Nephron (organoid): ENCODE data around the gene BRINP2.

Experiments
- H3K27ac Mint-ChIP-seq, 3 experiments: 2 replicates each; pipeline ENCODE4 v1.8.0; 2020; ENCODE audit warnings: mixed read lengths in 3 of 3, mild to moderate bottlenecking in 2 of 3, moderate library complexity in 1 of 3
- H3K27me3 Mint-ChIP-seq: 2 replicates; pipeline ENCODE4 v1.8.0; 2021; ENCODE audit warnings: low read depth, mild to moderate bottlenecking, moderate library complexity, mixed read lengths
- H3K36me3 Mint-ChIP-seq: 2 replicates; pipeline ENCODE4 v1.8.0; 2020; ENCODE audit warnings: low read depth, mixed read lengths
- H3K4me1 Mint-ChIP-seq: 2 replicates; pipeline ENCODE4 v1.8.0; 2020; ENCODE audit warnings: mixed read lengths
- H3K4me3 Mint-ChIP-seq, 3 experiments: 2 replicates each; pipeline ENCODE4 v1.8.0; 2020; ENCODE audit warnings: mild to moderate bottlenecking in 3 of 3, mixed read lengths in 3 of 3, moderate library complexity in 2 of 3
- H3K9me3 Mint-ChIP-seq: 2 replicates; pipeline ENCODE4 v1.8.0; 2020; ENCODE audit warnings: mixed read lengths
- TF ChIP-seq, protein P1 (sequence below), 3 experiments: fragments of 200-600 bp; sonication (generic); IDR thresholded peaks; one replicate each; pipeline ENCODE4 v1.5.0; 2021; ENCODE audit warnings: antibody characterized with exemption in 3 of 3; ENCODE audit not compliant: unreplicated experiment in 3 of 3

The BRINP2 gene

DNA sequence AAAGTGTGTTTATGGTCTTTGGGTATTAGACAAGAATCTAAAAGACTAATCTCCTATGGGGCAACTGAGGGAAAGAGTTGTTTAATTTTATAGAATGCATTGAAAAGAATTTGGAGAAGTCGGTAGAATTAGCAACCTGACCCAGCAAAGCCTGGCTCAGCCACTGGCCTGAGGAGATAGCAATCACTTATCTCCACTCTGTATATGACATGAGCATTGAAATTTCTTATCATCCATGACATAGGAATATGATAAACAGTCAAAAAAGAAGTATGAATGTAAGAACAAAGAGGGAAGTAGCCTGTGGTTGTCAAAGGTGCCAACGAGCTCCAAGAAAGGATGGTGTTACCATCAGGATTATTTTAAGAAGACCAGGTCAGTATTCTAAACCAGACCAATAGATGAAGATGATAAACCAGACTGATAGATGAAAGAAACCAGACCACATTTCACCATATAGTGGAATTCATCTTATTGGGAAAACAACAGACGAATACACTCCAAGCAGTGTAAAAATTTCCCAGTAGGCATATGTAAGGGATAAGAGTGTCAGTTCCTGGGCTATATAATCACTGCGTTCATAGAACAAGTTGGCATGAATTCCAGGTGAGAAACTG is 42.0 kb upstream of the BRINP2 start:
- Mint-ChIP-seq H3K9me3 (no peaks in the 10 kb centered on the region), H3K36me3 (peaks cover 7% of the 10 kb centered on the region), H3K4me1 (peaks cover 8% of the 10 kb centered on the region), H3K4me3 (no peak overlapping the region), H3K27ac (no peak overlapping the region), H3K27me3 (peaks cover 8% of the 10 kb centered on the region)
- TF ChIP-seq, protein P1, sequence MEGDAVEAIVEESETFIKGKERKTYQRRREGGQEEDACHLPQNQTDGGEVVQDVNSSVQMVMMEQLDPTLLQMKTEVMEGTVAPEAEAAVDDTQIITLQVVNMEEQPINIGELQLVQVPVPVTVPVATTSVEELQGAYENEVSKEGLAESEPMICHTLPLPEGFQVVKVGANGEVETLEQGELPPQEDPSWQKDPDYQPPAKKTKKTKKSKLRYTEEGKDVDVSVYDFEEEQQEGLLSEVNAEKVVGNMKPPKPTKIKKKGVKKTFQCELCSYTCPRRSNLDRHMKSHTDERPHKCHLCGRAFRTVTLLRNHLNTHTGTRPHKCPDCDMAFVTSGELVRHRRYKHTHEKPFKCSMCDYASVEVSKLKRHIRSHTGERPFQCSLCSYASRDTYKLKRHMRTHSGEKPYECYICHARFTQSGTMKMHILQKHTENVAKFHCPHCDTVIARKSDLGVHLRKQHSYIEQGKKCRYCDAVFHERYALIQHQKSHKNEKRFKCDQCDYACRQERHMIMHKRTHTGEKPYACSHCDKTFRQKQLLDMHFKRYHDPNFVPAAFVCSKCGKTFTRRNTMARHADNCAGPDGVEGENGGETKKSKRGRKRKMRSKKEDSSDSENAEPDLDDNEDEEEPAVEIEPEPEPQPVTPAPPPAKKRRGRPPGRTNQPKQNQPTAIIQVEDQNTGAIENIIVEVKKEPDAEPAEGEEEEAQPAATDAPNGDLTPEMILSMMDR (IDR thresholded peaks at IDR 0.05; ENCODE audit: unreplicated experiment in 3 of 3) = no peak

DNA sequence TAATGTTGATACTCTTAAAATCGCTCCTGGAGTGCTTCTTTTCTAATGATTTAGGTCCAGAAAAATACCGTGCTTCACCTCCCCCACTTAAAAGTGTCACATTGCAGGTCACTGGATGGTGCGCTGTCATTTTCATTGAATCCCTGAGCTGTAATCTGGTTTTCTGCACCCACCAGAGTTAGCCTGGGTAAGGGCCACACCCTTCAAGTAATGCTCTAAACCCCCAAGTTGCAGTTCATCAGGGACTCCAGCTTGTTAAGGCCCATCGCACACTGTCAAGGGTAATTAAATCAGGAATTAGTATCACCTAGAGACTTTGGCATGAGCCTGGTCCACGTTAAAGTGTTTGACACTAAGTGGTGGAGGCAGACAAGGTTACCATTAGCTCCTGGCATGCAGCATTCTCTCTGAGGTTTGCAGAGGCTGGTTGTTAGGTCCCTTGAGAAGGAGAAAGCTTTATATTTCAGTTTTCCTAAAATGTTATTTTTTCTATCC is 40.3 kb upstream of the BRINP2 start:
- Mint-ChIP-seq H3K27me3 (peaks cover 8% of the 10 kb centered on the region), H3K27ac (no peak overlapping the region), H3K4me3 (no peak overlapping the region), H3K4me1 (no peaks in the 10 kb centered on the region), H3K9me3 (no peaks in the 10 kb centered on the region), H3K36me3 (peaks cover 7% of the 10 kb centered on the region)
- TF ChIP-seq, protein P1 (IDR thresholded peaks at IDR 0.05; ENCODE audit: unreplicated experiment in 3 of 3) = no peak

GRCh38 chr1:177131723-177132122 is 39.0 kb upstream of the BRINP2 start:
- Mint-ChIP-seq H3K9me3 (no peaks in the 10 kb centered on the region), H3K27me3 (peaks cover 5% of the 10 kb centered on the region), H3K4me1 (no peaks in the 10 kb centered on the region), H3K4me3 (no peak overlapping the region), H3K36me3 (peaks cover 7% of the 10 kb centered on the region), H3K27ac (no peak overlapping the region)
- TF ChIP-seq, protein P1 (IDR thresholded peaks at IDR 0.05; ENCODE audit: unreplicated experiment in 3 of 3) = no peak

GRCh38 chr1:177132141-177132540 is 38.6 kb upstream of the BRINP2 start:
- Mint-ChIP-seq H3K27me3 (peaks cover 5% of the 10 kb centered on the region), H3K9me3 (no peaks in the 10 kb centered on the region)
- TF ChIP-seq, protein P1 (IDR thresholded peaks at IDR 0.05; ENCODE audit: unreplicated experiment in 3 of 3) = no peak

DNA sequence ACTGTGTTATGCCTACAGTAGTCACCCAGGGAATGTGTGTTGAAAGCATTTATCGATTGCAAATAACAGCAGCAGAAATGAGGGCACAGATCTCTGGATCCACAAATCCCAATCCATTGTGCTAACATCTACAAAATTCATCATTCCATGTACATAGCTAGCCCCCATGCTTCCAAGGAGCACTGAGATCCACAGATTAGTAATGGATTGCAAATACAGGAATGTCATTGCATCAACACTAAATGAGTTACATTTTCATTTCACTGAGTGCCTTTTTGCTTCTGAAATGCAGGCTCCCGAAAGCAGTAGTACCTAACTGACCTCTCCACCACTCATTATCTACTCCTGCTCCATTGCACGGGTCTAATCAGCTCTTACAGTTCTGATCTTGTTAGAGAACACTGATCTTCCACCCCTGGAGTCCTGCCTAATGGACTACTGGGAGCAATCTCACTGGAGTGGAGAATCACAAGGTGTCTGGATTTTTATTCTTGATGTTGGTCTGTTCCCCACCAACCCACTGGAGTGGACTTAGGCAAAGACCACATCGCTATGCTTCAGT is 36.7 kb upstream of the BRINP2 start:
- no peak overlapping the region for H3K27ac Mint-ChIP-seq
- TF ChIP-seq, protein P1 (IDR thresholded peaks at IDR 0.05; ENCODE audit: unreplicated experiment in 3 of 3) = no peak
- H3K36me3 Mint-ChIP-seq = peaks cover 2% of the 10 kb centered on the region
- H3K4me3 Mint-ChIP-seq = no peak overlapping the region
- no peaks in the 10 kb centered on the region for H3K4me1 Mint-ChIP-seq
- H3K27me3 Mint-ChIP-seq = peaks cover 5% of the 10 kb centered on the region
- no peaks in the 10 kb centered on the region for H3K9me3 Mint-ChIP-seq

More at GRCh38 chr1:177132141-177132540, 38.6 kb upstream of the BRINP2 start:
- H3K4me1 Mint-ChIP-seq = no peaks in the 10 kb centered on the region
- H3K4me3 Mint-ChIP-seq = no peak overlapping the region
- H3K27ac Mint-ChIP-seq = no peak overlapping the region
- peaks cover 7% of the 10 kb centered on the region for H3K36me3 Mint-ChIP-seq

GRCh38 chr1:177135250-177135649 is 35.5 kb upstream of the BRINP2 start:
- Mint-ChIP-seq H3K4me1 (no peaks in the 10 kb centered on the region), H3K4me3 (no peak overlapping the region), H3K9me3 (no peaks in the 10 kb centered on the region), H3K27ac (no peak overlapping the region), H3K27me3 (peaks cover 5% of the 10 kb centered on the region), H3K36me3 (no peaks in the 10 kb centered on the region)
- TF ChIP-seq, protein P1 (IDR thresholded peaks at IDR 0.05; ENCODE audit: unreplicated experiment in 3 of 3) = no peak
